ENCODE data around the gene CD300H. TPM values are rescaled to one million over a fixed set of nuclear protein-coding genes. Genes with fewer than 3 reads are reported as not detected.
"Not testable (repeated sequence)": the region's sequence is repeated elsewhere in the genome, so short reads cannot be mapped to it uniquely, and the experiment has no call there.

CD300H gene
- total RNA-seq, 4 donors from 2014 or later: not detected

DNA sequence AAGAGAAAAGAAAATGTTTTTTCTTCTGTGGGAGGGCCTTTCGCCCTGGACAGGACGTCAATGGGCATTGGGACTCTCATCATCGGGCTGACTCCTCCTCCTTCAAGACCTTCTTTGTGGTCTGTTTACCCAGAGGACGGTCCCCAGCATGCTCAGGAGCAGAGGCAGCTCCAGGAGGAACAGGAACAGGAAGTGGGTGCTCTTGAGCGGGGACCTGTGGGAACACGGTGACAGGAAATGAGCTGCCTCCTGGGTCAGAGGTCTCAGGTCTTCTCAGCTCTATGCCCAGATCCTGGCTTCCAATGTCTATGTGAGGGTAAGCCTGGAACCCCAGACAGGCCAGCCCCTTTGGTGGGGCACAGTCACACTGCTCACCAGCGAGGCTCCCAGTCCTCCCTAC lies 12.6 kb upstream of the CD300H start:
- Histone ChIP-seq H3K4me3 (no peak overlapping the region), H3K9me3 (peaks cover 0 to 8% (median 0%) of the 10 kb centered on the region in 4 donors), H3K27me3 (peaks cover 0 to 5% (median 0%) of the 10 kb centered on the region in 4 donors), H3K4me1 (no peaks in the 10 kb centered on the region), H3K27ac (replicated peaks in 1 of 4) (no peak overlapping the region), H3K36me3 (no peaks in the 10 kb centered on the region)
- TF ChIP-seq POLR2A (IDR thresholded peaks at IDR 0.05; ENCODE audit: low read depth) (no peak), EP300 (IDR thresholded peaks at IDR 0.05) (no peak), POLR2AphosphoS5 (IDR thresholded peaks at IDR 0.05) (no peak)
- TF ChIP-seq, protein P1, sequence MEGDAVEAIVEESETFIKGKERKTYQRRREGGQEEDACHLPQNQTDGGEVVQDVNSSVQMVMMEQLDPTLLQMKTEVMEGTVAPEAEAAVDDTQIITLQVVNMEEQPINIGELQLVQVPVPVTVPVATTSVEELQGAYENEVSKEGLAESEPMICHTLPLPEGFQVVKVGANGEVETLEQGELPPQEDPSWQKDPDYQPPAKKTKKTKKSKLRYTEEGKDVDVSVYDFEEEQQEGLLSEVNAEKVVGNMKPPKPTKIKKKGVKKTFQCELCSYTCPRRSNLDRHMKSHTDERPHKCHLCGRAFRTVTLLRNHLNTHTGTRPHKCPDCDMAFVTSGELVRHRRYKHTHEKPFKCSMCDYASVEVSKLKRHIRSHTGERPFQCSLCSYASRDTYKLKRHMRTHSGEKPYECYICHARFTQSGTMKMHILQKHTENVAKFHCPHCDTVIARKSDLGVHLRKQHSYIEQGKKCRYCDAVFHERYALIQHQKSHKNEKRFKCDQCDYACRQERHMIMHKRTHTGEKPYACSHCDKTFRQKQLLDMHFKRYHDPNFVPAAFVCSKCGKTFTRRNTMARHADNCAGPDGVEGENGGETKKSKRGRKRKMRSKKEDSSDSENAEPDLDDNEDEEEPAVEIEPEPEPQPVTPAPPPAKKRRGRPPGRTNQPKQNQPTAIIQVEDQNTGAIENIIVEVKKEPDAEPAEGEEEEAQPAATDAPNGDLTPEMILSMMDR (IDR thresholded peaks at IDR 0.05): no peak
- WGBS: 52% methylated on average over 7 of the region's 7 CpGs
- intact Hi-C loops (cut with DNase I): no loop called here
- DNase-seq (ENCODE audit: extremely low spot score): no peak

DNA sequence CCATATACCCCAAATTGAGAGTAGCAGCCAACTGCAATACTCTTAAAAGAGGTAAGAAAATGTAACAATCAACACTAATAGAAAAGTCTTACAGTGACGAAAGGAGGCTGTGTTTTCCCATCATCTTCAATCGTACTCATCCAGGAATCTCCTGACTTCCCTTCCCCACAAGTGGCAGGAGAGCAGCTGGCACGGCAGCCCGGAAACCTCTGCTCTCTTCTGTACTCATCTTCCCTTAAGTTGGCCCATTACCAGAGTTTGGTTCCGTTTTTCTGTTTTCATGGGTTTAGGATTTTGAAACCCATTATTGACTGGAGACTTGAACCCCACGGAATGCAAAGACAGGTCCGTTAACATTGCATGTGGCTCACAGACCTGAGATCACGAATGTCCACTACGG lies 11.7 kb upstream of the CD300H start:
- H3K27me3 ChIP-seq: peaks cover 0 to 5% (median 0%) of the 10 kb centered on the region in 4 donors
- no peak overlapping the region for H3K4me3 ChIP-seq
- H3K4me1 ChIP-seq: no peaks in the 10 kb centered on the region
- DNase-seq (ENCODE audit: extremely low spot score): no peak
- no peaks in the 10 kb centered on the region for H3K9me3 ChIP-seq
- H3K27ac ChIP-seq (replicated peaks in 1 of 4): no peak overlapping the region
- H3K36me3 ChIP-seq: no peaks in the 10 kb centered on the region
- 88% methylated on average over 9 of the region's 9 CpGs for WGBS
- intact Hi-C loops (cut with DNase I): no loop called here
- TF ChIP-seq POLR2A (IDR thresholded peaks at IDR 0.05; ENCODE audit: low read depth): no peak
- TF ChIP-seq, protein P1 (IDR thresholded peaks at IDR 0.05): no peak
- no peak for TF ChIP-seq POLR2AphosphoS5 (IDR thresholded peaks at IDR 0.05)

GRCh38 chr17:74574489-74575142 lies 7.3 kb upstream of the CD300H start:
- intact Hi-C loops (cut with DNase I): no loop called here
- H3K4me3 ChIP-seq: no peak overlapping the region
- peaks cover 0 to 21% (median 0%) of the 10 kb centered on the region in 4 donors for H3K27me3 ChIP-seq
- WGBS: 81% methylated on average over 5 of the region's 5 CpGs
- H3K9me3 ChIP-seq: no peaks in the 10 kb centered on the region
- DNase-seq (ENCODE audit: extremely low spot score): no peak
- no peaks in the 10 kb centered on the region for H3K4me1 ChIP-seq
- H3K27ac ChIP-seq (replicated peaks in 1 of 4): no peak overlapping the region
- H3K36me3 ChIP-seq: no peaks in the 10 kb centered on the region
- TF ChIP-seq EP300 (IDR thresholded peaks at IDR 0.05): no peak
- no peak for TF ChIP-seq POLR2A (IDR thresholded peaks at IDR 0.05; ENCODE audit: low read depth)
- TF ChIP-seq, protein P1 (IDR thresholded peaks at IDR 0.05): no peak
- TF ChIP-seq POLR2AphosphoS5 (IDR thresholded peaks at IDR 0.05): no peak

GRCh38 chr17:74573635-74574034 lies 6.3 kb upstream of the CD300H start:
- intact Hi-C loops (cut with DNase I); H3K4me3 ChIP-seq; H3K9me3 ChIP-seq; DNase-seq (ENCODE audit: extremely low spot score); H3K4me1 ChIP-seq; H3K36me3 ChIP-seq; H3K27ac ChIP-seq (replicated peaks in 1 of 4): not testable (repeated sequence)
- peaks cover 0 to 29% (median 0%) of the 10 kb centered on the region in 4 donors for H3K27me3 ChIP-seq

- Histone ChIP-seq H3K4me1 (no peaks in the 10 kb centered on the region), H3K9me3 (no peaks in the 10 kb centered on the region), H3K36me3 (no peaks in the 10 kb centered on the region), H3K4me3 (no peak overlapping the region), H3K27me3 (peaks cover 0 to 27% (median 0%) of the 10 kb centered on the region in 4 donors), H3K27ac (replicated peaks in 1 of 4) (no peak overlapping the region)
- WGBS: 71% methylated on average over 2 of the region's 3 CpGs
- no peak for DNase-seq (ENCODE audit: extremely low spot score)
- TF ChIP-seq POLR2AphosphoS5 (IDR thresholded peaks at IDR 0.05): no peak
- TF ChIP-seq, protein P1 (IDR thresholded peaks at IDR 0.05): no peak
- no peak for TF ChIP-seq POLR2A (IDR thresholded peaks at IDR 0.05; ENCODE audit: low read depth)
- TF ChIP-seq EP300 (IDR thresholded peaks at IDR 0.05): no peak
- intact Hi-C loops (cut with DNase I): no loop called here
Observed at GRCh38 chr17:74573169-74573568, 5.9 kb upstream of the CD300H start.
